Stimulated activated CD4-positive, alpha-beta T cell treated with anti-CD3 and anti-CD28 coated beads, Interleukin-15, amount 100 ng/mL, for 1 hour (primary cell): ENCODE measurements around the gene SLC25A40.
"Not testable (repeated sequence)": the region's sequence is repeated elsewhere in the genome, so short reads cannot be mapped to it uniquely, and the experiment has no call there.

ENCODE experiments used
- DNase-seq, 2 donors: peaks; one replicate each; pipeline ENCODE4 v3.0.0-alpha.2; 2020; ENCODE audit warnings: low read depth in 1 of 2, low spot score in 1 of 2

The SLC25A40 gene

GRCh38 chr7:87873328-87873727 lies 2.8 kb downstream of the SLC25A40 start:
- not testable (repeated sequence) for DNase-seq

DNA sequence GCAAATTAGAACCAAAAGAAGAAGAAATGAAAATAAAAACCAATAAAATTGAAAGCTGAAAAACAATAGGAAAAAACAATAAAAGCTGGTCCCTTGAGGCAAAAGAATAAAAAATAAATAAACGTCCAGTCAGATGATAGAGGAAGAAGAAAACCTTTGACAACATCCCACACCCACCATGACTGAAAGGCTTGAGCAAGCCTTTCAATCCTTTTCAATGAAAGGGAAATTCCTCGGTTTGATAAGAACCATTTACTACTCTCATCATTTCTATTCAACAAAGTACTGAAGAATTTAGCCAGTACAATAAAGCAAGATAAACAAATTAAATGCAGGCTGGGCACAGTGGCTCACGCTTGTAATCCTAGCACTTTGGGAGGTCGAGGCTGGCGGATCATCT lies 3.8 kb downstream of the SLC25A40 start:
- no peak for DNase-seq

- DNase-seq, result no peak
Measured at GRCh38 chr7:87870471-87870870, 5.7 kb downstream of the SLC25A40 start.

- DNase-seq, result not testable (repeated sequence)
Measured at GRCh38 chr7:87866533-87866932, 9.6 kb downstream of the SLC25A40 start.

- no peak for DNase-seq
Measured at GRCh38 chr7:87866089-87866488, 10.1 kb downstream of the SLC25A40 start.

GRCh38 chr7:87858417-87859100 lies 17.6 kb downstream of the SLC25A40 start:
- DNase-seq, result no peak

DNA sequence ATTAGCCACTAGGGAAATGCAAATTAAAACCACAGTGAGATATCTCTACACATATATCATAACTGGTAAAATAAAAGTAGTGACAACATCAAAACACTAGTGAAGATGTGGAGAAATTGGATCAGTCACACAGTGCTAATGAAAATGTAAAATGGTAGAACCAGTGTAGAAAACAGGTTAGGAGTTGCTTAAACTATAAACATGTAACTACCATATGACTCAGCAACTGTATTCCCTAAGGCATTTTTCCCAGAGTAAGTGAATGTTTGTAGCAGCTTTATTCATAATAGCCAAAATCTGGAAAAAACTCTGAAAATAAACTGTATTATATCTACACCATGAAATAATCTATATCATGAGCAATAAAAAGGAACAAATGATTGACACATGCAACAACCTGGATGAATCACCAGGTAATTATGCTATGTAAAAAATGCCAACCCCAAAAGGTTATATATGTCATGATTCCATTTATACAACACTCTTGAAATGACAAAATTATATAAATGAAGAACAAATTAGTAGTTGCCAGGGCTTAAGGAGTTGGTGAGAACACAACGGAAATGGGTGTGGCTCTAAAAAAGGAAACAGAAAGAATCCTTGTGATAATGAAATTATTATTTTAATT lies 22.8 kb downstream of the SLC25A40 start:
- no peak for DNase-seq

GRCh38 chr7:87852306-87852705 lies 23.9 kb downstream of the SLC25A40 start:
- DNase-seq, result no peak

- DNase-seq, result no peak
Measured at GRCh38 chr7:87850836-87851593, 25.1 kb downstream of the SLC25A40 start.

DNA sequence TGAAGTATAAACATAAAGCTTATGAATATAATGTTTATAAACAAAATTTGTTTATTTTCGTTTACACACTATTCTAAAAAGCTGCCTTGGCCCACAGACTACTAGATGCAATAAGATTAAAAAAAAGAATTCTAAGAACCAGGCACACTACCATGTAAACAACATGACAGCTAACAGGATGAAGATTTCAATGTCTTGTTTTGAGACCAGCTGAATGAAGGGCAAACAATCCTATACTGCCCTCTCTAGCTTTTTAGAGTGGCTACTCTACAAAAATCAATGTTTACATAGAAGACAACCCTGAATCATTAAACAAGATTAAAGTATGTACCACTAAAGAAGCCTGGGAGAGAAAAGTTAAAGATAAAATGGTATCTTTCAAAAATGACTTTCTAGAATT lies 38.6 kb downstream of the SLC25A40 start:
- no peak for DNase-seq

DNA sequence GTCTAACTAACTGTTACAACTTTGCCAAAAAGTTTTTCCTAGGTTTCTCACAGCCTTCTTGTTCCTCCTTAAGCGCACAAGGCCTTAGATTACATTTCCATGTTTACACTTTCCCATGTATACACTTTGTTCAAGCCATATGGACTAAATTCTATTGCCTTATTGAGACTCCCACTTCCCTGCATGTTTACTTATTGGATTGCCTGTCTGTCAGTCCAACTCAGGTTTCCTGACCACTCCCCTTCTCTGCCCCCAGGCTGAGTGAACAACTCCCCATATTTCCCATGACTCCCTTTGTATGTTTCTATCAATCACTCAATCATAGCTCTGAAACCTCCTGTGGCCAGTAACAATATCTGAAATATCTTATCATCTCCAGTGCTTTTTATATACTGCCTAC lies 43.0 kb downstream of the SLC25A40 start:
- no peak for DNase-seq

DNA sequence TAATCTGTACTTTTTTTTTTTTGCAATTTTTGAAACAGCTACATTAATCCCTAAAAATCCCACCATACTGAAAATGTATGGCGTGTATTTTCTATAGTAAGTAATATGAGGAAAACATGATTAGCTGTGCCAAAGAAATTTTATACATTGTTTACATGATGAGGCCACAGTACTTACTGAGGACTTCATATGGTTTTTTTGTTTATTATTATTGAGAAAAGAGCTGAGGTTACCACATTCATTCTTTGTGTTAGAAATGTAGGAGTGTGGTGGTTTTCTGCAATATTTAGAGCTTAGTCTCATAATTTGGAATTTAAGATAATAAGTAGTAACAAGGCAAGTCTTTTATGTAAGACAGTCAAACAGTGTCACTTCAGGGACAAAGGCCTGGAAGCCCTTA lies 45.1 kb downstream of the SLC25A40 start:
- DNase-seq, result no peak

- DNase-seq, result not testable (repeated sequence)
Measured at GRCh38 chr7:87828383-87828782, 47.8 kb downstream of the SLC25A40 start.

- not testable (repeated sequence) for DNase-seq
Measured at GRCh38 chr7:87825369-87825768, 50.8 kb downstream of the SLC25A40 start.

DNA sequence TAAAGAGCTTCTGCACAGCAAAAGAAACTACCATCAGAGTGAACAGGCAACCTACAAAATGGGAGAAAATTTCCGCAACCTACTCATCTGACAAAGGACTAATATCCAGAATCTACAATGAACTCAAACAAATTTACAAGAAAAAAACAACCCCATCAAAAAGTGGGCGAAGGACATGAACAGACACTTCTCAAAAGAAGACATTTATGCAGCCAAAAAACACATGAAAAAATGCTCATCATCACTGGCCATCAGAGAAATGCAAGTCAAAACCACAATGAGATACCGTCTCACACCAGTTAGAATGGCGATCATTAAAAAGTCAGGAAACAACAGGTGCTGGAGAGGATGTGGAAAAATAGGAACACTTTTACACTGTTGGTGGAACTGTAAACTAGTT lies 54.1 kb downstream of the SLC25A40 start:
- not testable (repeated sequence) for DNase-seq

- DNase-seq, result no peak
Measured at GRCh38 chr7:87818336-87818735, 57.8 kb downstream of the SLC25A40 start.

- DNase-seq, result no peak
Measured at GRCh38 chr7:87816389-87816788, 59.8 kb downstream of the SLC25A40 start.

DNA sequence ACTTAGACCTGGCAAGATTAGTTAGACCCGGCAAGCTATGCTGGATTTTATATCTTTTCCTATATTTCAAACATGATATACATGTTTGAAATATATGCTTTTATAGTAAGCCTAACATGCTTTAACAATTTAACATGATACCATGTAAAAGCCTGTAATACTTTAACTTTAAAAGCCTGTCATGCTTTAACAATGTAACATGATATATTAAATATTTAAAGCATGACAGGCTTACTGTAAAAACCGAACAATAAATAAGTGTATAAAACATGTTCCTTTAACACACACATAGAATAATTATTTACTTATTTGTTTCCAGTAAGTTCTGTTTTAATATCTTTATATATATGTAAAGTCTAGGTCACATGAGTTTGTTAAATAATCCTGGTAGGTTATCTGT lies 65.4 kb downstream of the SLC25A40 start:
- DNase-seq, result no peak

GRCh38 chr7:87810130-87810529 lies 66.0 kb downstream of the SLC25A40 start:
- no peak for DNase-seq

DNA sequence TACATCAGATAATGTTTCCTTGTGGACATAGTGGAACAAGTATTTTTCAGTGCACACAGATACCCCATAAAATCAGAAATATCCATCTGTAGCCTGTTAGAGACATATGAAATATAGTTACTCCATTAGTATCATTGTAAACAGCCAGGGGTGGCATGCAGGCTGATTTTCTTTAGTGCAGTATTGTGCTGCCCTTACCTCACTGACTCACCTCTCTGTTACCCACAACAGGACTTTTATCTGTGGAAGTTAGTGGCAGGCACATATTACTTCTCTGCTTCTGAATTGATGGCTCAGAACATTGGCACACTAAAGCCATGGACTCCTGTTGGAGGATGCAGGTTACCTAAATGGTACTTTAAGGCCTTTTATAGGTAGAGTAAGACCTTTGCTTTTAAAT lies 70.0 kb downstream of the SLC25A40 start:
- no peak for DNase-seq

DNA sequence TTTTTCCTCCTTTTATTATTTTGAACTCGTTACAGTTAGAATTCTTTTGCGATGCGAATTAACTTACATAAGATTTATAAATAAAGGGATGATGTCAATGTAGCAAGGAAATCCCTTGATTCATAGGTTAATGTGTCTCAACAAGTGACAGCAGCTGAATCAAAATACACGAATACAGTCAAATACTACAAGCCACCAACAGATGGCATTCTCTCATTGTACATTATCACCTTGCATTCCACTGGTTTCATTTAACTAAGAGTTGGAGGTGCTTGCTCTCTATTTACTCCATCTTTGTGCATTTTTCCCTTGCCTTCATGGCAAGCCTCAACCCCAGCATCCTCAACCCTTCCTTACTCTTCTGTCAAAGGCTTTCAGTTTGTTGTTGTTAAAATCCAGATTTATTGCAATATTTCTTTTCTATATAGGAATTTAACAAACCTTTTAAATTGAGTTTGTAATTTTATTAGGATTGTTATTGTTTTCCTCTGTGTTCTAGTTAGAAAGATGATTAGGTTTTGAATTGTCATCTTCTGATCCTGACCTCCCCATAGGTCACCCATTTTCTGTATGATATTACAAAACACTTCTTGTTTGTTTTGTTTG lies 78.3 kb downstream of the SLC25A40 start:
- no peak for DNase-seq

GRCh38 chr7:87797395-87797794 lies 78.8 kb downstream of the SLC25A40 start:
- no peak for DNase-seq
